ENCODE results near the gene RAPGEF4. TPM values are rescaled to one million over a fixed set of nuclear protein-coding genes. Genes with fewer than 3 reads are reported as not detected.
A peak's percentile ranks its signal among the peaks of the same experiment; 100 is the strongest.
"Not testable (repeated sequence)": the region's sequence is repeated elsewhere in the genome, so short reads cannot be mapped to it uniquely, and the experiment has no call there.

The RAPGEF4 gene
- polyA plus RNA-seq, 12 donors, result 2.1 to 16.7 (median 3.8) TPM; not detected in 1

DNA sequence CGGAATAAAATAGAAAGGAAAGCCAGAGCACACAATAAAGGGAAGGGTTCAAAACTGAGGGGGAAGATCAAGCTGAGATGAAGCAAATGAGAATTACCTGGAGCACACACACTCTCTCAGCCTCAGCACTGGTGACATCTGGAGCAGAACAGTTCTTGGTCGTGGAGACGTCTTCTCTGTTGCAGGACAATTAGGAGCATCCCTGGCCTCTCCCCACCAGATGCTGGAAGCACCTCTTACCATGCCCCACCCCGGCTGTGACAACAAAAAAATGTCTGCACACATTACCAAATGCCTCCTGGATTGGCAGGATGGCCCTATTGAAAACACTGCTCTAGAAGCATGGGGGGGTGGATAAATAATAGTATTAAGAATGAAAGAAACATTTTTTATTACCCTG is 296.4 kb downstream of the RAPGEF4 start:
- DNase-seq, result no peak

DNA sequence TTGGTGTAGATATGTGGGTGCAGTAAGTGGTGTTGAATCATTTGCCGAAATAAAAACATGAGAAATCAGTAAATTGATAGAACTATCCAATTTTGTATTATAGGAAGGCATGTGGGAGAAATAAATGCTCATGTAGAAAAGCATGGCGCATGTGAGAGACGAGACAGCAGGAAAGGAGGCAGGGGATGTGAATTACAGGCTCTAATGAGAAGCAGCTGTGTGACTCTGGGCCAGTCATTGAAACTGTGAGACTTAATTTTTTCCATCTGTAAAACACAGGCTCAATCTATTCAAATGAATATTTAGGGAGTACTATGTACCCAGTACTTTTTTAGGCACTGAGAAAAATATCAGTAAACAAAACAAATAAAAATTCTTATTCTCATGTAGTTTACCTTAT is 297.4 kb downstream of the RAPGEF4 start:
- DNase-seq, result no peak

DNA sequence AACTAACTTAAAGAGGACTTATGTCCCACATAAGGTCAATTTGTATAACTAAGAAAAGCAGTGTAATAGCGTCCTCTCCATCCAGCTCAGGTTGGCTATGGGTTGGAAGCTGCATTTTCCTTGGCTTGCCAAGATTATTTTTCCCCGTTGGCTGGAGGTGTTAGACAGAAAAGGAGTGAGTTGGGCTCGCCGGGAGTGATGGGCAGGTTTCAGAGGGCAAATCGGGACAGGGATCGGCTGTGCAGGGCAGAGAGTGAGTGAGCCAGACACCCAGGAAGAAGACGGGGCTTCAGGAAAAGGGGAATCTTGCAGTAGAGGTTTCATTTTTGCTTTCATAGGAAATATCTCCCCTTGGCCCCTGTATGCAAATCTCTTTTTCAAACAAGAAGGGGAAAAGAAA is 298.5 kb downstream of the RAPGEF4 start:
- no peak for DNase-seq

DNA sequence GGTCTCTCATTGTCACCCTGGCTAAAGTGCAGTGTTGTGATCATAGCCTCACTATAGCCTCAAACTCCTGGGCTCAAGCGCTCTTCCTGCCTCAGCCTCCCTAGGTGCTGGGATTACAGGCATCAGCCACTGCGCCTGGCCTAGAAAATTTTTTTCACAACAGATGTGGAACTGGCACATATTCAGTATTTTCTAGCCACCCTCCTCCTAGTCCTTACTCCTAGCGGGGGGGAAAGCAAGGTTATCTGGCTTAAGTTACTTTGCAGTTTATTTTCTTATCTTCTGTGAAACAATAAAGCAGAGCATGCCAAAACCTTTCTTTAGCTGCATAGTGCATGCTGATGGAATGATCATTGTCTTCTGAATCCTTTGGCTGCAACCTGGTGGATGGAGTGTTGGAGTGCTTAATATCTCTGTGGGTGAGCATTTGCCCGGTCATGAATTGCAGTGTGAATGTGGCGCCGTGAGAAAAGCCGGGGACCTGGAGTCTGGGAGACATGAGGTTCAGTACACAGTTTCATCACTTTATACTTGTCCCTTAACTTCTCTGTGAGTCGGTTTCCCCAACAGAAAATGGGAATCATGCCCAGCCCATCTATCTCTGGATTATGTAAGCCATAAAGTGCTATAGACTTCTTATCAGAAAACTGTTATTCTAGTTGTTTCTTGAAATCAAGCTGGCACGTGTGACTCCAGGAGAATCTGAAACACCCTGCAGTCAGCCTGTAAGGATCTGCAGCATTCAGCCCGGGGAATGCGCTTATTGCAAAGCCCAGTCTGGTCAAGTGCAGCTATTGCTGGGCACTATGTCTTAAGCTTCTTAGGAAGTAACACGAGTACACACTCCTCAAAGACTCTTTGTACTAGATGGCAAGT is 301.8 kb downstream of the RAPGEF4 start:
- DNase-seq, result no peak

DNA sequence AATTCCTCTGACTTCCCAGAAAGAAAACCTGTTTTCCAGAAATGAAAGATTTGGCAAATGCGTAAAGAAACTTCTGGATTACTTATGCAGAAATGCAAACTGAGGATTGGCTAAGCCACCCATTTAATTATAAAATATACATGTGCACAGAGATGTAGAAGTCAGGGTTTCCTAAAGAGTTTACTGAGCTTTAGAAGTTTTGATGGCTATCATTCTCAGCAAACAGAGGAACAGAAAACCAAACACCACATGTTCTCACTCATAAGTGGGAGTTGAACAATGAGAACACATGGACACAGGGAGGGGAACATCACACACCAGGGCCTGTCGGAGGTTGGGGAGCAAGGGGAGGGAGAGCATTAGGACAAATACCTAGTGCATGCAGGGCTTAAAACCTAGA is 302.6 kb downstream of the RAPGEF4 start:
- DNase-seq, result not testable (repeated sequence)

DNA sequence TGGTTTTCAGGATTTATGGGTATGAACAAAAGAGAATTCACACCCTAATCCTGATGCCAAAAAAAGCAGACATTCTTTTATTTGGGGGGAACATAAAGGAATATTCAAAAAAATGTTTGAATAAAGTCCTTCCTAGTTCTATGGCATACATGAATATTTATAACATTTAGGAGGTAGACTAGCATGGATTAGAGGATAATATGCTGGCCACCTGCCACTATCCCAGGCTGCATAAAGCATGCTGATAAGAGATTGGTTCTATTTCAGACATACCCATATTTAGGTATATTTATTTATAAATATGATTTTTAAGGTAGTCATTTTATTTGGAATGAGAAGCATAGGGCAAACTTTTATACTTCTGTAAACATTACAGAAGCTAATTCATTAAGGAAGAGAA is 305.1 kb downstream of the RAPGEF4 start:
- DNase-seq, result no peak

DNA sequence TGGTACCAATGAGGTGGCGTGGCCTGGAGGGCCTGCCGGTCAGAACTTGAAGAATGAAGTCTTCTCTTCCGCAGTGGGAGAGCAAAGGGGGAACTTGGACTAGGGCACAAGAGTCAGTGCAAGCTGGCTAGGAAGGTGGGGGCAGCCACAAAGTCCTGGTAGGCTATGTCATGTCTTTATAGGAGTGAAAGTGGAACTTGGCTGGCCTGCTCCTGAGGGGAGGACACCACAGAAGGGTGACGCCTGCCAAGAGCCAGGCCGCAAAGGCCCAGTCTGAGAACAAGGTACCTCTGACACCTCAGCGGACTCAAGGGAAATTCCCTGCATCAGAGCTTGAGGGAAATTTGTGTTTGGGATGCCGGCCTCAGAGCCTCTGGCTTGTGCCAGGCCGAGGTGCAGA is 307.8 kb downstream of the RAPGEF4 start:
- DNase-seq, result no peak

DNA sequence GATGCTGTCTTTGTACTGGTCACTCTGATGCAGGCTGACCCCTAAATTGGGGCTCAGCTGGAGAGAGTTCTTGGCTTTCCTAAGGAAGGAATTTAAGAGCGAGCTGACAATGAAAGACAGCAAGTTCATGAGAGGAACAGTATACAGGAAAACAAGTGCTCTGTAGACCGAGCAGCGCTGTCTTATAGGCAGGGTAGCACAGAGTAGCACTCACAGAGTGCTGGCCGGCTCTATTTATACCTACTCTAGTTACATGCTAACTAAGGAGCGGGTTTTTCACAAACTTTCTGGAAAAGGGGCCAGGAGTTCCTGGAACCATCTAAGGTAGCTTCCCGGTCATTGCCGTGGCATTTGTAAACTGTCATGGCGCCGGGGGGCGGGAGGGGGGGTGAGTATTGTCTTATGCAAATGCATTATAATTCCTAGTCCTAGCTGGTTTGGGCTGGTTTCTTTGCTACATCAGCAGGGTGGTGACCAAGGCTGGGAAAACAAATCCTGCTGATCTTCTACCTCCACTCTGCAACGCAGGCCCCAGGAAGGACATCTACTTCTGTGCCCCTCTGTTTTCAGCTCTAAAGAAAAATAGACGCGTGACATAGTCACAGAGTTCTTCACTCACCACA is 308.4 kb downstream of the RAPGEF4 start:
- DNase-seq, result no peak

DNA sequence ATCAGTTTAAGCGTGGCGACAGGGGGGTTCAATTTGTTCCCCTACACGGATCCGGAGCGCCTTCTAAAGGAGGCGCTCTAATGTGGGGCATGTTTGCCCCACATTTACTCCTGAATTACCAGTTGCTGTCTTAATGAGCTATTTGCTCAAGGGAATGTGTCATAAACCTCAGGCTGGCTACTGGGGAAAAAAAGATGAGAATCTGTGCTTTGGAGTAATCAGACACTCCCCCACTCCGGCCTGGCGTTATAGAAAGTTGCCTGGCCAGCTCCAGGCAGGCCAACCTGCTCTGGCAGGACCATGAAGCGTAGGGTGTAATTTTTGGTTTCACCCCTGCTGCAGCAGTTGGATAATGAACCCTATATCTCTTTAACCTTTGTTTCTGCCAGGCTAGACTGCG is 309.0 kb downstream of the RAPGEF4 start:
- no peak for DNase-seq

DNA sequence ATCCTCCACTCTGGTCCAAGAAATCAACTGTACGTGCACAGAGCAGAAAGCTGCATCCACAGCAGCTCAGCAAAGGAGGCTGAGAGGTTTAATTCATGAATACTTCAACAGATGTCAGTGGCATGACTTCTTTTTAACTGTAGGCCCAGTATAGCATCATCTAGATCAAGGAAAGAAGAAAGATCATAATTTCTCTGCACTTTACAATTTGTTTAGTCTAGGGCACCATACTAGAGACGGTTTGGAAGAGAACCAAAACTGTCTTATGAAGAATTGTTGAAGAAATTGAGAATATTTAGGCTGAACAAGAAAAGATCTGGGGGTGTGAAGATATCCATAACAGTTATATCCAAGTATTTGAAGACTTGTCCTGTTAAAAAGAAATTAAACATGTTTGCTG is 309.5 kb downstream of the RAPGEF4 start:
- no peak for DNase-seq

DNA sequence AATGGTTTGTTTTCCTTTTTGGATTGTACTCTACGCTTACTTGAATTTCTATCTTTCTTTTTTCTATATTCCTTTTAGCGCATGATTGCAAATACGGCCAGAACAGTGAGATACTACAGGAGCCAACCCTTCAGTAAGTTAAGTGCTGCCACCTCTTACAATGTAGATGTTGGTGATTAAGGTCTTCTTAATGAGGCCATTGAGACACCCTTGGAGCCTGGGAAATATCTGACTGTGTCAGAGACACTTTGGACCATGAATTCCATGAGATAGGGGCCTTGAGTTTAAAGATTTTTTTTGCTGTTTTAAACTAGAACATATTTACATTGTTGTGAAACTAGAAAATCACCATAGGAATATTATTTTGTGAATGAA is 312.9 kb downstream of the RAPGEF4 start:
- DNase-seq, result no peak

DNA sequence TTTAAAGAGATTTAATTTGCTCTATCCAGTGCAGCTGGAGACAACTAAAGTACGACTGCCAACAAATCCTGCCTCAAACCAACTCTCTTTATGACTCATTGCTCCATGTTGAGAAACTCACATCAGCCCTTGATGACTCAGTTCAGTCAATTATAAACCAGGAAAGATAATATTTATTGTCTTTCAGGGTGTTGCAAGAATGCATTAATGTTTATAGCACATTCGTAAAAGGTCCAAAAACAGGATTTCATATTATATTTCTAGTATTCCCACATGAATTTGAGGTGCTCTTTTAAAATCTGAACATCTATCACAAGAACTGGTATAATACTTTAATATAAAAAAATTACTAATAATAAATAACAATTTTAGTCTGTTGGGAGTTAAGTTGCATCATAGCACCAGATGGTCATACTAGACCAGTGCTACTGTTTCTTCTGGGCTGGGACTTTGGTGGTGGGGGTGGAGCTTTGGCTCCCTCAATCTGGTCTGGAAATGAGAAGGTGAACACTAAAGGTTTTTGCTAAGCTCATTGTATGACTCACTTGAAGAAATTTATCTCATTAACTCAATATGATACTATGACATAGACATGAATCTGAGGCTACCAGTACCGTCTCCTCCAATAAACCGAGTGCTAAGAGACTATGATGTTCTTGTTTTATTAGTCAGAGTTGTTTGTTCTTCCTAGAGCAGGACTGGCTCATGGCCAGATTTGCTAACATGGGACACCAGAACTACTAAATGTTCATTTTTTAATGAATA is 313.4 kb downstream of the RAPGEF4 start:
- DNase-seq, result peak; percentile 73

DNA sequence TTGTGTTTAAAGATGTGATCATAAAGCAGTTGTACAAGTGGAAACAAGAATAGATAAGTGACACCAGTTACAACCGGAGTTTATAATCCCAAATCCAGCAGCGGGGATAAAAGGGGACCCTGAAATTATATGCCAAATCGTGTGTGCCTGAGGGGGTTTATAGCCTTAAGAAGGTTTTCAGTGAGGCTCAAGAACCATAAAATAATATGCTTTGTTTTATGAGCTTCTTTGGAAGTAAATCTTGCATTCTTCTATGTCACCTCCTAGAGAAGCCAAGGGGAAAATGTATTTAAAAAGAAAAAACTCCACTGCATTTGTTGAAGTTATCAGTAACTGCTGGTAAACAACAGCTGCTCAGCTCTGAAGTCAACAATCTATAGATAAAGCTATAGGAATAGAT is 314.2 kb downstream of the RAPGEF4 start:
- no peak for DNase-seq

DNA sequence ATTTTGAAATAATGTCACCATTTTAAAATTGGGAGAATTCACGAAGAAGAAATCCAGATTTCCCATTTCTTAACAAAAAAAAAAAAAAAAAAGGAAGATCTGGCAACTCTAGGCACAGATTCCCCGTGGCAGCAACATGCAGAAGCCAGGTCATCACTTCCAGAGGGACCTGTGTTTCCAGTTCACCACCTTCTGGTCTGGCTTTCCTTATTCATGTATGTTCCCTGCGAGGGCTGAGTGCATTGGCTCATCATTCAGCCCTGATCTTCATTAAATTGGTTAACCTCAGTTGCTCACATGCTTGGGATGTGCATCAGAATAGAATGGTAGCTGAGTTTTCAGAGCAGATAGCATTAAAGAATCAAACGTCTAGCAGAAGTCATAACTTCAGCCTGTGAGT is 315.0 kb downstream of the RAPGEF4 start:
- DNase-seq, result no peak

DNA sequence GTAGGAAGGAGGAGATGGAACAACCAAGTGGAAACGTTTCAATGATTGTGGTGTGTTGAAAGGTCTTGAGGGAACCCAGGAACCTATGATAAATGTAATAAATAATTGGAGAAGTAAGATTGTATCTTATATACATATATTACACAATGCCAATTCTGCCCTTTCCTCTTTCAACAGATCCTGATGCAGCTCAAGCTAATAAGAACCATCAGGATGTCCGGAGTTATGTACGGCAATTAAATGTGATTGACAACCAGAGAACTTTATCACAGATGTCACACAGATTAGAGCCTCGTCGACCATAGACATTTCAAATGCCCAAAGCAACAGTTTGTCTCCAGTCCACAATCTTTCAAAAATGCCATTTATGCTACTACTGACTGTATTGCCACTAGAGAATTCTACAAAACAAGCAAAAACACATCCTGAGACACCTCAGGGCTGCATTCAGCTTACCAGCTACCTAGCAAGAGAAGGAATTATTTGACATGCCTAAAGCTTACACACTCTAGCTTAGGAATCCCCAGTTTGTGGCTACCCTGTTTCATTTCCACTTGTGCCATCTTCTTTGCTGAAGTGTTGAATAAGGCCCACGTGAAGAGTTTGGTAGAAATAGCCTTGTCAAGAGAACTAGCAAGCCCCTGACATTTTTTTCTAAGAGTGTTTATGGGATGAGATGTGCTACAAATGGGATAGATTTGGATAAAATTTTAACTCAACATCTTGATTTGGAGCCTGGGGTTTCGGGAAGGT is 316.0 kb downstream of the RAPGEF4 start:
- DNase-seq, result no peak

DNA sequence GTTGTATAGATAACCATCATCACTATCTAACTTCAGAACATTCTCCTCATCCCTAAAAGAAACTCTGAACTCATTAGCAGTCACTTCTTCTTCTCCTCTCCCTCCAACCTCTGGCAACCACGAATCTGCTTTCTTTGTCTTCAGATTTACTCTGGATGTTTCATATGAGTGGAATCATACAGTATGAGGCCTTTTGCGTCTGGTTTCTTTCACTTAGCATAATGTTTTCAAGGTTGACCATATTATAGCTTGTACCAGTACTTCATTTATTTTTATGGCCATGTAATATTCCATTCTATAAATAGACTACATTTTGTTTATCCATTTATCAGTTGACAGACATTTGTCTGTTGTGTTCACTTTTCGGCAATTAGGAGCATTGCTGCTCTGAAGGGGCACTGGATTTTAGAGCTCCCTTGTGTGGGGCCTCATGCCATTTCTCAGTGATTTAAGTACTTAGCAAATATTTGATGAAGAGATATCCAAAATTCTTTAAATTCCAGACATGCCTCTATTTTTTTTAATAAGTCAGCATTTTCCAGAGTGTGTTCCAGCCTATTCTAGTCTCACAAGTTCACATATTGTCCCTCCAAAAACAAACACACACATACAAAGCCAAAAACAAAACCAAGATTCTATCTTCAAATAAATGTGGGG is 317.5 kb downstream of the RAPGEF4 start:
- no peak for DNase-seq

DNA sequence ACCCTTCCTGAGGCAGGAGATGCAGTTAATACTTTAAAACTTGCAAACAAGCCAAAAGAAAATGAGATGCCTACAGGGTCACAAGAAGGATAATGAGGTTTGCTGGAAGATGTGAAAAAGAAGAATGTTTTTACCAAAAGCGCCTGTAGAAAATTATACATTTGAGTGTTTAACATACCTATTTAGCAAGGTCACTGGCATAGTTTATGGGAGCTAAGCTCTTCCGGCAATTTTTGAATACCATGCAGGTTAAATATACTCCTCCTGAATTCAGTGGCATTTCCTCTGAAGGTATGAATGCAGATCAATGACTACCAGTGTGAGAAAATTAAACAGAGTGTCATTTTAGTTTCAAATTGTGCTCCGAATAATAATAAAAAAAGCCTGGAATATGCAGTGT is 318.8 kb downstream of the RAPGEF4 start:
- DNase-seq, result no peak

DNA sequence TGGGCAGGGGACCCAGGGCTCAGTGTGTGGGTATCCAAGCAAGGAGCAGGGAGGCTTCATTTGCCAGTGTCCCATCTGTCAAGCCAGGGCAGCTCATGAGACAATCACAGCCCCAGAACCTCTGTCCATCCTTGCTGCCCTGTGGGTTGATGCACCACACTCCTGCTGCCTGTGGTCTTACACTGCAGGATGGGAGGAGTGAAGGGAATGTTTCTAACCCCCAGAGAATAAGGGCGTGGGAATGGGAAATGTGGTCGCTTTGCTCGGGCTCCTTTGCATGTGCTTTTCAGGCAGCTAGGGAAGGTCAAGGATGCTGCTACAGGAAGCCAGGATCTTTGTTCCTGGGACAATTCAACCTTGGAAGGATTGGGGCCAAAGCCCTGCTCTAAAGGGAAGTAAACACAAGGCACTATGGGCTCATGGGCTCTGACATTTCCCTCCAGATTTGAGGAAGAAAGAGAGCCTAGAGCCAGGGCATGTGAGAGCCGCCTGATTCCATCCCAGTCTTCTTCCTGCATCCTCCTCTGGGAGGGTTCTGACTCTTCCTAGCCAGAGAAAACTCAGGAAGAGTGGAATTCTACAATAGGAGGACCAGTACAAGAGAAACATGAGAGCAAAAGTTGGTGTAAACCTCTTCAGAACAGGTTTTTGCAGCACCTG is 321.2 kb downstream of the RAPGEF4 start:
- no peak for DNase-seq

DNA sequence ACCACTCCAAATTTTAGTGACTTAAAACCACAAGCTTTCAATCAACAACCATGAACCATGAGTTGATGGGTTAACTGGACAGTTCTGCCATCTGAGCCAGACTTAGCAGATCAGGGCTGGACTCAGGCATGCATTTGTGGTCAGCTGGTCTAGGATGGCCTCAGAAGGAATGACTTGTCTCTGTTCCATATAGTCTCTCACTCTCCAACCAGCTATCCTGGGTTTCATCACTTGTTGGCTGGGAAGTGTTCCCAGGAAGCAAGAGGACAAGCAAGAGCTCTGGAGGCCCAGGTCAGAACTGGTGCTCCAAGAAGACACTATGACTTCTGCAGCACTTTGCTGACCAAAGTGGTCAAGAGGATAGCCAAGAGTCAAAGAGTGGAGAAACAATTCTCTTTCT is 322.5 kb downstream of the RAPGEF4 start:
- DNase-seq, result no peak

DNA sequence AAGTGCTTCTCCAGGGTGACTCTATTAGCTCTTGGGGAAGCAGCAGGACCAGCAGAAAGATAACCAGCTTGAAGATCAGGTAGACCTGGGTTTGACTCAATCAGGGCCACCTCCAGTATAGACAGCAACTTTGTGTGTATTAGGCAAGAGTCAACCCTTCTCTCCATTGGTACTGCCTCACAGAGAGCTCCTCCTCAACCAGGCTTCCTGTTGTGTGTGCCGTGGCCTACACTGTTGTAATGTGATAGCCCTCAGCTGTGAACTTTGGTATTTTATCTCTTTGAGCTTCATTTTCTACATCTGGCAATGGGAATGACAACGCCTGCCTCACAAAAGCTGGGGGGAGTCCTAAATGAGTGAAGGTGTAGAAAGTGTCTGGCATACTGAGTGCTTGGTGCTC is 323.0 kb downstream of the RAPGEF4 start:
- DNase-seq, result no peak

DNA sequence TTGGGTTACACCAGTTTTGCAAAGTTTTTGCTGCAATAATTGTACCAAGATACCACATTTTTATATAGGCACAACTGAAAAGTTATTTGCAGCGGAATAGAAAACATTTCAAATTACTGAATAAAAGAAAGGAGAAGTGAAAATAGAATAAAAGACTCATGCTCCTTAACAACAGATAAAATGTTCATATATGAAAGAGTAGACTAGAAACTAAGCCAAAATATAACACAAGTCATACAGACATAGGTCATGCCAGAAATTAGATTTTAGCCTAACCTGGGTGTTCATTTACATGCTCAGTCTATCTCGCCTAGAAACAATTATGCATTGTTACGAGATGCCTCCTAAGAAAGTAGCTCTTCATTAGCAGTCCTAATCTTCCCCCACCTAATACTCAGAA is 323.6 kb downstream of the RAPGEF4 start:
- no peak for DNase-seq

Data from muscle of arm (tissue), 12 donors.